Prostate gland (tissue), 2 donors: ENCODE data around the gene MICU1. TPM values are rescaled to one million over a fixed set of nuclear protein-coding genes. Genes with fewer than 3 reads are reported as not detected.

Source experiments
- DNase-seq: peaks from one replicate; pipeline ENCODE4 v3.0.0-alpha.2; 2019; ENCODE audit warnings: low spot score
- H3K27ac ChIP-seq, 2 donors: fragments of 200-600 bp; sonication (generic); 2 replicates each; pipeline ENCODE4 v1.5.1; 2017 to 2019
- H3K27me3 ChIP-seq: fragments of 200-600 bp; sonication (generic); replicated peaks from 2 replicates; pipeline ENCODE4 v1.5.1; 2019; ENCODE audit not compliant: insufficient read depth
- H3K36me3 ChIP-seq, 2 donors: fragments of 200-600 bp; sonication (generic); 1 replicate in 1 of 2; 2 replicates in 1 of 2; pipeline versions ENCODE4 v1.5.1 to v1.8.1; 2017 to 2019
- H3K4me1 ChIP-seq: fragments of 200-600 bp; sonication (generic); replicated peaks from 2 replicates; pipeline ENCODE4 v1.5.1; 2019
- H3K4me3 ChIP-seq, 2 donors: fragments of 200-600 bp; sonication (generic); 2 replicates each; pipeline ENCODE4 v1.5.1; 2017 to 2019
- H3K9me3 ChIP-seq: fragments of 200-600 bp; sonication (generic); 2 replicates; pipeline ENCODE4 v1.5.1; 2017
- CTCF ChIP-seq, 4 experiments: fragments of 200-600 bp in 2 of 4; fragments of 450-650 bp in 2 of 4; sonication (generic) in 2 of 4; IDR thresholded peaks; 1 replicate in 3 of 4; 2 replicates in 1 of 4; pipeline ENCODE4 v1.5.1; 2016 to 2019; ENCODE audit warnings: antibody characterized with exemption in 4 of 4, mild to moderate bottlenecking in 2 of 4, moderate library complexity in 2 of 4
- POLR2A ChIP-seq: fragments of 450-650 bp; IDR thresholded peaks from one replicate; pipeline ENCODE4 v1.6.1; 2016; ENCODE audit warnings: antibody characterized with exemption, mild to moderate bottlenecking
- POLR2AphosphoS5 ChIP-seq: sonication (generic); formaldehyde crosslinking; IDR thresholded peaks from one replicate; pipeline ENCODE4 v1.6.1; 2017; ENCODE audit warnings: antibody characterized with exemption
- WGBS: methylation state at CpG from one replicate; pipeline ENCODE4 v1.1.5; 2018; 5-methylcytosine and 5-hydroxymethylcytosine counted together
- intact Hi-C: fragments of 100-400 bp; cut with DNase I; formaldehyde crosslinking; loops from one replicate; pipeline ENCODE4 v1.14.2; 2022
- total RNA-seq, 2 donors: library from RNA; depleted of rRNA; stranded (reverse); fragments of >200 nt; gene quantifications; one replicate each; pipeline ENCODE4 v1.1.0, GENCODE V29; 2016

MICU1 gene
- total RNA-seq, 2 donors from 2014 or later, result 41.0 to 42.0 TPM

DNA sequence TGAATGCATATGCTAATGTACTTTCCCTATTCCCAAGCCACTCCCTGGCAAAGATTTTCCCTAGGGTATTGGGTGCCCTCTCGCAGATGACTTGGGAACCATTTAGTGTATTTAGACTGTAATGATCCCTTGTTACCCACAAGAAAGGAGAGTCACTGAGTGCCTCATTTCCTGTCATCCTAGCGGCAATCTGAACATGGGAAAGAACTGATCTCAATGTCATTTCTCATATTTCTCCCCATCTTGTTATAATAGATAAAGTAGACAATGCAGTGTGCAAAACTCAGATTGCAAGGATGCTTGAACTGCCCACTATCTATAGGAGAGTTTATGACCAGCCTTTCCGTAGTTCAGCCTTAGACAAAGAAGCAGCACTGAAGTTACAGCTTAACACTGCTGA is 123.3 kb downstream of the MICU1 start:
- H3K9me3 ChIP-seq, result no peaks in the 10 kb centered on the region
- no peak overlapping the region for H3K4me3 ChIP-seq
- H3K4me1 ChIP-seq, result no peaks in the 10 kb centered on the region
- no peak for DNase-seq
- H3K27ac ChIP-seq, result no peak overlapping the region
- H3K36me3 ChIP-seq, result no peaks in the 10 kb centered on the region
- intact Hi-C loops, result no loop called here
- WGBS, result 89% methylated on average over 3 of the region's 3 CpGs
- TF ChIP-seq POLR2A, result no peak
- no peak for TF ChIP-seq POLR2AphosphoS5
- TF ChIP-seq CTCF (IDR thresholded peaks at IDR 0.05), result no peak
- H3K27me3 ChIP-seq, result no peaks in the 10 kb centered on the region

GRCh38 chr10:72499701-72500100 is 126.2 kb downstream of the MICU1 start:
- no peaks in the 10 kb centered on the region for H3K9me3 ChIP-seq
- WGBS, result 76% methylated on average over 1 of the region's 1 CpG
- intact Hi-C loops, result no loop called here
- no peak overlapping the region for H3K4me3 ChIP-seq
- DNase-seq, result no peak
- no peak overlapping the region for H3K27ac ChIP-seq
- H3K36me3 ChIP-seq, result no peaks in the 10 kb centered on the region
- TF ChIP-seq POLR2A (no peak), CTCF (IDR thresholded peaks at IDR 0.05) (no peak), POLR2AphosphoS5 (no peak)
- no peaks in the 10 kb centered on the region for H3K4me1 ChIP-seq
- H3K27me3 ChIP-seq, result no peaks in the 10 kb centered on the region

GRCh38 chr10:72490951-72491350 is 134.9 kb downstream of the MICU1 start:
- TF ChIP-seq POLR2A (no peak), POLR2AphosphoS5 (no peak), CTCF (IDR thresholded peaks at IDR 0.05) (no peak)
- no peak for DNase-seq
- WGBS, result 78% methylated on average over 4 of the region's 4 CpGs
- Histone ChIP-seq H3K4me1 (no peaks in the 10 kb centered on the region), H3K9me3 (no peaks in the 10 kb centered on the region), H3K4me3 (no peak overlapping the region), H3K27ac (no peak overlapping the region), H3K27me3 (no peaks in the 10 kb centered on the region), H3K36me3 (no peaks in the 10 kb centered on the region)
- intact Hi-C loops, result no loop called here

GRCh38 chr10:72487521-72487920 is 138.4 kb downstream of the MICU1 start:
- Histone ChIP-seq H3K27ac (no peak overlapping the region), H3K36me3 (no peaks in the 10 kb centered on the region), H3K27me3 (no peaks in the 10 kb centered on the region), H3K4me3 (no peak overlapping the region), H3K9me3 (no peaks in the 10 kb centered on the region), H3K4me1 (no peaks in the 10 kb centered on the region)
- WGBS, result 85% methylated on average over 3 of the region's 3 CpGs
- DNase-seq, result no peak
- intact Hi-C loops, result no loop called here
- no peak for TF ChIP-seq POLR2A

DNA sequence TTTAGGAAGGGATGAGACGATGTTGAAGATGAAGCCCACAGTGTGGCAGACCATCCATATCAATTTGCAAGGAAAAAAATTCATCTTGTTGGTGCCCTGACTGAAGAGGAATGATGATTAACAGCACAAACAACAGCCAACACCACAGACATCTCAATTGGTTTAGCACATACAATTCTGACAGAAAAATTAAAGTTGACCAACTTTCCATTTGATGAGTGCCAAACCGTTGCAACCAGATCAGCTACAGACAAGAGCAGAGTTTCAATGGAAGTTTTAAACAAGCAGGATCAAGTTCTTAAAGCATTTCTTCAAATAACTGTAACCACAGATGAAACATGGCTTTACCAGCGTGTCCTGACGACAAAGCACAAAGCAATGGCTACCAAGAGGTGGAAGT is 138.8 kb downstream of the MICU1 start:
- Histone ChIP-seq H3K27me3 (no peaks in the 10 kb centered on the region), H3K9me3 (no peaks in the 10 kb centered on the region), H3K36me3 (no peaks in the 10 kb centered on the region), H3K27ac (no peak overlapping the region), H3K4me1 (no peaks in the 10 kb centered on the region), H3K4me3 (no peak overlapping the region)
- WGBS, result 83% methylated on average over 4 of the region's 4 CpGs
- intact Hi-C loops, result no loop called here
- TF ChIP-seq CTCF (IDR thresholded peaks at IDR 0.05) (no peak), POLR2A (no peak), POLR2AphosphoS5 (no peak)
- no peak for DNase-seq
